H7 (cell line): Measurements from ENCODE around the gene PLEKHG4. TPM values are rescaled to one million over a fixed set of nuclear protein-coding genes. Genes with fewer than 3 reads are reported as not detected.
A peak's percentile ranks its signal among the peaks of the same experiment; 100 is the strongest.

Experiments
- DNase-seq: peaks from one replicate; pipeline ENCODE4 v3.0.0; 2012
- H3K27me3 ChIP-seq: 2 replicates; pipeline ENCODE4 v1.6.0; 2011; ENCODE audit warnings: mild to moderate bottlenecking, low read length; ENCODE audit not compliant: control insufficient read depth, insufficient read depth
- H3K36me3 ChIP-seq: replicated peaks from 2 replicates; pipeline ENCODE4 v1.5.1; 2011; ENCODE audit warnings: low read length; ENCODE audit not compliant: control insufficient read depth, insufficient read depth
- H3K4me3 ChIP-seq: 2 replicates; pipeline ENCODE4 v1.5.1; 2011; ENCODE audit warnings: low read depth, mild to moderate bottlenecking, control low read depth, low read length, moderate library complexity; ENCODE audit not compliant: insufficient read depth
- total RNA-seq: library from RNA; depleted of rRNA; stranded (reverse); fragments of >200 nt; shearing (Covaris generic); gene quantifications from 2 replicates; pipeline ENCODE4 v1.2.3, GENCODE V29; 2014

The PLEKHG4 gene
- total RNA-seq, 1 experiment from 2014 or later = 9.6 TPM

- Histone ChIP-seq H3K36me3 (no peaks in the 10 kb centered on the region; the same call in 1 of the 2 replicates), H3K4me3 (no peak overlapping the region)
- DNase-seq = no peak
These were observed 11.2 kb upstream of the PLEKHG4 start for GRCh38 chr16:67268136-67268579.

GRCh38 chr16:67269766-67270165, 9.6 kb upstream of the PLEKHG4 start:
- no peak overlapping the region for H3K4me3 ChIP-seq
- H3K27me3 ChIP-seq = no peaks in the 10 kb centered on the region
- H3K36me3 ChIP-seq = no peaks in the 10 kb centered on the region; the same call in 1 of the 2 replicates
- DNase-seq = no peak

More at GRCh38 chr16:67268136-67268579, 11.2 kb upstream of the PLEKHG4 start:
- H3K27me3 ChIP-seq = no peaks in the 10 kb centered on the region

- Histone ChIP-seq H3K36me3 (no peaks in the 10 kb centered on the region), H3K4me3 (no peak overlapping the region), H3K27me3 (no peaks in the 10 kb centered on the region)
- no peak for DNase-seq
These were observed 8.4 kb upstream of the PLEKHG4 start for GRCh38 chr16:67270931-67271338.

- H3K36me3 ChIP-seq = no peaks in the 10 kb centered on the region
- no peak overlapping the region for H3K4me3 ChIP-seq
- H3K27me3 ChIP-seq = no peaks in the 10 kb centered on the region
- DNase-seq = no peak
These were observed 7.9 kb upstream of the PLEKHG4 start for GRCh38 chr16:67271446-67271845.

GRCh38 chr16:67275321-67275720, 4.0 kb upstream of the PLEKHG4 start:
- peaks cover 9% of the 10 kb centered on the region for H3K27me3 ChIP-seq
- no peaks in the 10 kb centered on the region; the same call in 1 of the 2 replicates for H3K36me3 ChIP-seq
- no peak for DNase-seq
- no peak overlapping the region for H3K4me3 ChIP-seq

- Histone ChIP-seq H3K36me3 (no peaks in the 10 kb centered on the region; the same call in 1 of the 2 replicates), H3K27me3 (peaks cover 9% of the 10 kb centered on the region), H3K4me3 (no peak overlapping the region)
- no peak for DNase-seq
These were observed 1.9 kb upstream of the PLEKHG4 start for GRCh38 chr16:67277294-67277998.

GRCh38 chr16:67277999-67278772, 1.1 kb upstream of the PLEKHG4 start:
- no peaks in the 10 kb centered on the region; the same call in 1 of the 2 replicates for H3K36me3 ChIP-seq
- no peak for DNase-seq
- peaks cover 9% of the 10 kb centered on the region for H3K27me3 ChIP-seq
- H3K4me3 ChIP-seq = peak overlapping the region; percentile 67

GRCh38 chr16:67278773-67279295, 498 bp upstream of the PLEKHG4 start:
- DNase-seq = peak; percentile 84

GRCh38 chr16:67280090-67281015, 1.0 kb downstream of the PLEKHG4 start:
- no peak overlapping the region; the same call in 1 of the 2 replicates for H3K4me3 ChIP-seq

More at GRCh38 chr16:67278773-67279295, 498 bp upstream of the PLEKHG4 start:
- peak overlapping the region; percentile 67 for H3K4me3 ChIP-seq
- no peaks in the 10 kb centered on the region; the same call in 1 of the 2 replicates for H3K36me3 ChIP-seq
- peaks cover 9% of the 10 kb centered on the region for H3K27me3 ChIP-seq

GRCh38 chr16:67281536-67282446, 2.5 kb downstream of the PLEKHG4 start:
- no peak overlapping the region for H3K4me3 ChIP-seq
- no peak for DNase-seq
- no peaks in the 10 kb centered on the region; the same call in 1 of the 2 replicates for H3K36me3 ChIP-seq
- peaks cover 9% of the 10 kb centered on the region for H3K27me3 ChIP-seq

More at GRCh38 chr16:67280090-67281015, 1.0 kb downstream of the PLEKHG4 start:
- H3K27me3 ChIP-seq = peaks cover 9% of the 10 kb centered on the region
- no peak for DNase-seq
- no peaks in the 10 kb centered on the region; the same call in 1 of the 2 replicates for H3K36me3 ChIP-seq

GRCh38 chr16:67282447-67282805, 3.1 kb downstream of the PLEKHG4 start:
- Histone ChIP-seq H3K27me3 (peaks cover 9% of the 10 kb centered on the region), H3K4me3 (no peak overlapping the region), H3K36me3 (peaks cover 3% of the 10 kb centered on the region; the same call in 1 of the 2 replicates)
- DNase-seq = no peak

GRCh38 chr16:67283039-67283825, 3.9 kb downstream of the PLEKHG4 start:
- no peak for DNase-seq
- Histone ChIP-seq H3K36me3 (peaks cover 3% of the 10 kb centered on the region; the same call in 1 of the 2 replicates), H3K27me3 (peaks cover 8% of the 10 kb centered on the region), H3K4me3 (no peak overlapping the region)
